Purkinje cell (primary cell): Measurements from ENCODE around the gene RPL27A. TPM values are rescaled to one million over a fixed set of nuclear protein-coding genes. Genes with fewer than 3 reads are reported as not detected.

Experiments
- polyA plus RNA-seq: library from polyadenylated mRNA; unstranded; fragments of >200 nt; fragmentation: Nextera tagmentation; gene quantifications from 2 replicates; pipeline ENCODE4 v1.2.1, GENCODE V29; 2014

Gene RPL27A
- polyA plus RNA-seq: 365 and 553 TPM in 2 replicates

DNA sequence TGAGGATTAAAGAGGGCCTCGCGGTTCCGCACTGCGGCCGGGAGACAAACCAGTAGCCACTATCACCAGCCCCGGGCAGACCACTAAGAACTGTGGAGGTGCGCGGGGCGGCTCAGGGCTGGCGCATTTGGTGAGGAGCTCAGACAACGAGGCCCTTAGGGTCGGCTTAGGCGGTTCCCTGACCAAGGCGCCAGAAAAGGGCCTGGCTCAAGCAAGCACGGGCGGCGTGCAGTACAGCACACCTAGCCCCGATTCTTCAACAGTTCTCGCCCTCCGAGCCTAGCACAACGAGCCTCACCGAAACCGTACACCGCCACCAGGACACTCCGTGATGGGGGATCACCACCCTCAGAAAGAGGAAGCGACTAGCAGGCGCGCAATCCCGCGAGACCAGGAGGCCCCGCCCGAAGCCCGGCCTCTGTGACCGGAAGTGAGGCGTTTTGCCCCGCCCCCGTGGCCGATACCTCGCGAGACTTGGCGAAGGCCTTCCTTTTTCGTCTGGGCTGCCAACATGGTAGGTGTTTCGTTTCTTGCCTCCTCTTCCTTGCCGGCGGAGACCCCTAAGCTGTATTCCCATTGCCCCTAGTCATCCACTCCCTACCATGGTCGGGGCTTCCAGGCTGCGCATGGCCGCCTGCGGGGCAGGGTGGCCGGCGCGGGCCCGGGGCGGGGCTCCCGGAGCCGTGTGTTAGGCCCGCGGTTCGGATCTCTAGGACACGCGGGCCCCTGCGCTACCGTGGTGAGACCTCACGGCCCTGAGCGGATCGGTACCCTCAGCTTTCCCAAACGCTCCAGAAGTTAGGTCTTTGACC is at the start of gene RPL27A, which contains the start of gene TRIM66:
RPL27A (plus strand) TSS at position 490 of the 812 bp plus-strand sequence; CDS start at position 512, 22 bp downstream.
TRIM66 (minus strand) TSS at position 363 of the 812 bp plus-strand sequence. CDS start 10,391 bp downstream, outside the sequence.

Other genes with a start within 250 kb of the RPL27A start
- 3.4 and 6.0 TPM in 2 replicates for gene STK33, start 88.6 kb upstream of the RPL27A start, polyA plus RNA-seq
- gene TRIM66, start 127 bp upstream of the RPL27A start, polyA plus RNA-seq: 0.55 TPM in 1 of 2 replicates, not detected in the other
- 9.2 and 9.6 TPM in 2 replicates for gene AKIP1, start 228.4 kb downstream of the RPL27A start, polyA plus RNA-seq